Loucy (cell line): Measurements from ENCODE around the gene NLGN4X.

Experiments used
- H2AFZ ChIP-seq: fragments of 200-600 bp; sonication (generic); 2 replicates; pipeline ENCODE4 v1.6.0; 2016; ENCODE audit warnings: antibody characterized with exemption, mild to moderate bottlenecking, low read length, moderate library complexity
- H3F3A ChIP-seq: fragments of 200-600 bp; 2 replicates; pipeline ENCODE4 v1.6.0; 2016; ENCODE audit warnings: antibody characterized with exemption, low read depth, mild to moderate bottlenecking
- H3K27me3 ChIP-seq: fragments of 200-600 bp; sonication (generic); 2 replicates; pipeline ENCODE4 v1.6.1; 2014; ENCODE audit warnings: low read length, mild to moderate bottlenecking; ENCODE audit not compliant: insufficient read depth, poor library complexity, severe bottlenecking
- H3K36me3 ChIP-seq: fragments of 200-600 bp; sonication (generic); 2 replicates; pipeline ENCODE4 v1.6.1; 2016; ENCODE audit warnings: low read length; ENCODE audit not compliant: insufficient read depth
- H3K4me1 ChIP-seq: fragments of 200-600 bp; sonication (generic); 2 replicates; pipeline ENCODE4 v1.5.1; 2014; ENCODE audit warnings: low read length, mild to moderate bottlenecking; ENCODE audit not compliant: insufficient read depth, poor library complexity, severe bottlenecking
- H3K4me2 ChIP-seq: fragments of 200-600 bp; sonication (generic); 2 replicates; pipeline ENCODE4 v1.6.0; 2014; ENCODE audit warnings: antibody characterized with exemption, low read length, low read depth, mild to moderate bottlenecking; ENCODE audit not compliant: poor library complexity, severe bottlenecking
- H3K4me3 ChIP-seq: fragments of 200-600 bp; sonication (generic); 2 replicates; pipeline ENCODE4 v1.5.1; 2014; ENCODE audit warnings: low read length, mild to moderate bottlenecking, mixed read lengths; ENCODE audit not compliant: poor library complexity, severe bottlenecking
- H3K79me2 ChIP-seq: fragments of 200-600 bp; sonication (generic); 2 replicates; pipeline ENCODE4 v1.6.1; 2014; ENCODE audit warnings: low read length; ENCODE audit not compliant: insufficient read depth
- H3K9ac ChIP-seq: fragments of 200-600 bp; sonication (generic); 2 replicates; pipeline ENCODE4 v1.6.0; 2014; ENCODE audit warnings: mild to moderate bottlenecking, low read depth, low read length, moderate library complexity; ENCODE audit not compliant: poor library complexity, severe bottlenecking
- H3K9me2 ChIP-seq: fragments of 200-600 bp; sonication (generic); replicated peaks from 2 replicates; pipeline ENCODE4 v1.6.1; 2016; ENCODE audit warnings: low read depth, low read length, mixed read lengths
- H3K9me3 ChIP-seq: fragments of 200-600 bp; sonication (generic); 2 replicates; pipeline ENCODE4 v1.6.1; 2014; ENCODE audit warnings: mild to moderate bottlenecking, antibody characterized with exemption, low read length, low read depth; ENCODE audit not compliant: insufficient read depth
- H4K20me1 ChIP-seq: fragments of 200-600 bp; sonication (generic); 2 replicates; pipeline ENCODE4 v1.6.0; 2014; ENCODE audit warnings: antibody characterized with exemption, low read length, mild to moderate bottlenecking; ENCODE audit not compliant: insufficient read depth, poor library complexity, severe bottlenecking
- EZH2phosphoT487 ChIP-seq: fragments of 200-600 bp; IDR thresholded peaks from 2 replicates; pipeline ENCODE4 v1.6.1; 2018; ENCODE audit warnings: antibody characterized with exemption, mild to moderate bottlenecking, moderate library complexity, borderline replicate concordance
- TF ChIP-seq, protein P1 (sequence below): fragments of 200-600 bp; sonication (generic); conservative IDR thresholded peaks from 2 replicates; pipeline ENCODE4 v1.5.1; 2014; ENCODE audit warnings: mild to moderate bottlenecking, antibody characterized with exemption, low read length

Gene NLGN4X

DNA sequence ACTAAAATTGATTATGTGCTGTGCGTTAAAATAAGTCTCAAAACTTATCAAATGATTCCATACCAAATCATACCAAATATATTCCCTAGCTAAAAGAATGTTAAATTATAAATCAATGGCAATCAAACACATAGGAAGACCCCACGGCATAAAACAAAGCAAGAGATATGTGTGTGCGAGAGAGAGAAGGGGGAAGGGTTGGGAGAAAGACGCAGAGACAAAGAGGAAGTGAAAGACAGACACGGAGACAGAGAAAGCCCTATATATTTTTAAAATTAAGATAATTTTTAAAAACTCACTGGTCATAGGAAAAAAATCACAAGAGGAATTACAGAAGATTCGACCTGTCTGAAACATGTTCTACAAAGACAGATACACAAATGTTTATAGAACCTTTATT lies 371.4 kb downstream of the NLGN4X start:
- no peaks in the 10 kb centered on the region for H3F3A ChIP-seq
- no peak overlapping the region for H3K4me3 ChIP-seq
- H3K9me2 ChIP-seq, result no peaks in the 10 kb centered on the region
- no peak overlapping the region for H2AFZ ChIP-seq
- H3K4me1 ChIP-seq, result no peaks in the 10 kb centered on the region
- TF ChIP-seq EZH2phosphoT487, result no peak
- TF ChIP-seq, protein P1, sequence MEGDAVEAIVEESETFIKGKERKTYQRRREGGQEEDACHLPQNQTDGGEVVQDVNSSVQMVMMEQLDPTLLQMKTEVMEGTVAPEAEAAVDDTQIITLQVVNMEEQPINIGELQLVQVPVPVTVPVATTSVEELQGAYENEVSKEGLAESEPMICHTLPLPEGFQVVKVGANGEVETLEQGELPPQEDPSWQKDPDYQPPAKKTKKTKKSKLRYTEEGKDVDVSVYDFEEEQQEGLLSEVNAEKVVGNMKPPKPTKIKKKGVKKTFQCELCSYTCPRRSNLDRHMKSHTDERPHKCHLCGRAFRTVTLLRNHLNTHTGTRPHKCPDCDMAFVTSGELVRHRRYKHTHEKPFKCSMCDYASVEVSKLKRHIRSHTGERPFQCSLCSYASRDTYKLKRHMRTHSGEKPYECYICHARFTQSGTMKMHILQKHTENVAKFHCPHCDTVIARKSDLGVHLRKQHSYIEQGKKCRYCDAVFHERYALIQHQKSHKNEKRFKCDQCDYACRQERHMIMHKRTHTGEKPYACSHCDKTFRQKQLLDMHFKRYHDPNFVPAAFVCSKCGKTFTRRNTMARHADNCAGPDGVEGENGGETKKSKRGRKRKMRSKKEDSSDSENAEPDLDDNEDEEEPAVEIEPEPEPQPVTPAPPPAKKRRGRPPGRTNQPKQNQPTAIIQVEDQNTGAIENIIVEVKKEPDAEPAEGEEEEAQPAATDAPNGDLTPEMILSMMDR, result no peak
- no peak overlapping the region for H3K4me2 ChIP-seq
- H3K27me3 ChIP-seq, result no peaks in the 10 kb centered on the region
- H3K79me2 ChIP-seq, result no peaks in the 10 kb centered on the region
- H3K9me3 ChIP-seq, result no peaks in the 10 kb centered on the region
- no peaks in the 10 kb centered on the region for H4K20me1 ChIP-seq
- no peak overlapping the region for H3K9ac ChIP-seq
- H3K36me3 ChIP-seq, result no peaks in the 10 kb centered on the region

DNA sequence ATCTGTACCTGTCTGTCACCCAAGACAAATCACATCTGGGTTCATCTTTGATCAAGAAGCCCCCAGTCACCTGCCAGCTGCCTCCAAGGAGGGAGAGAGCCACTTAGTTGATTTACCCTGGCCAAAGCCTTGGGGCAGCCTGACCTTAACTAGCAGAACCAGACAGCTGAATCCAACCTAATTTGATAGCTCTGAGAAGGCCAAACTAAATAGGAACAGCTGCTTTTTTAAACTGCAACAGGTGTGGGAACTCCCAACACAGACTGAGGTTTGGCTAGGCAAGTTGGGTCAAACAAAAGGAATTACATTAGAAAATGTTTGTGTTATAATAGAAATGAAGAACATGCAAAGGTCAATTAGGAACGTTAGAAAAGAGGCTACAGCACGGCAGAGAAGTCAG lies 375.7 kb downstream of the NLGN4X start:
- Histone ChIP-seq H3K4me1 (no peaks in the 10 kb centered on the region), H3K9ac (no peak overlapping the region), H3K9me2 (no peaks in the 10 kb centered on the region), H3K79me2 (no peaks in the 10 kb centered on the region), H3K9me3 (no peaks in the 10 kb centered on the region), H3K27me3 (no peaks in the 10 kb centered on the region), H3F3A (no peaks in the 10 kb centered on the region), H3K4me3 (no peak overlapping the region), H3K4me2 (no peak overlapping the region), H2AFZ (no peak overlapping the region), H4K20me1 (no peaks in the 10 kb centered on the region), H3K36me3 (no peaks in the 10 kb centered on the region)
- TF ChIP-seq, protein P1, result no peak
- no peak for TF ChIP-seq EZH2phosphoT487

DNA sequence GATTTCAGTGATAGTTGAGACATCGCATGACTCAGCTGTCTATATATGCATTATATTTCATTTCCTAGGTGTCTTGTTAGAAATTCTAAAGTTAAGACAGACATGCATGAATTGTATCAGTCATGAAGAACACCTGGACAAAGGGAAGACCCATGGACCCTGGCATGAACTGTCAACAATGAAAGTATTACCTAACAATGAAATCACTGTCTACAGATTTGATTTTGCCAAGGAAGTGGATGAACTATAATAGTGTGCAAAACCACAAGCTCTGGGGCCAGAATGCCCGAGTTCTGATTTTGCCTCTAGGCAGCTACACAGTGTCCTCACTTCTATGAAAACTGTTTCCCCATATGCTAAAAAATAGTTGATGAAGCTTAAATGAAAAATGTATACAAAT lies 386.1 kb downstream of the NLGN4X start:
- Histone ChIP-seq H3K9me3 (no peaks in the 10 kb centered on the region), H2AFZ (no peak overlapping the region), H3K36me3 (no peaks in the 10 kb centered on the region), H3K27me3 (no peaks in the 10 kb centered on the region), H3K79me2 (no peaks in the 10 kb centered on the region), H3K9me2 (no peaks in the 10 kb centered on the region), H3F3A (no peaks in the 10 kb centered on the region), H3K4me3 (no peak overlapping the region), H3K9ac (no peak overlapping the region), H4K20me1 (no peaks in the 10 kb centered on the region), H3K4me1 (no peaks in the 10 kb centered on the region), H3K4me2 (no peak overlapping the region)
- TF ChIP-seq, protein P1, result no peak
- TF ChIP-seq EZH2phosphoT487, result no peak
